Jurkat, Clone E6-1 (cell line): ENCODE data around the gene TUBA3D.
"Not testable (repeated sequence)": the region's sequence is repeated elsewhere in the genome, so short reads cannot be mapped to it uniquely, and the experiment has no call there.

Experiments
- DNase-seq: peaks from one replicate; pipeline ENCODE4 v3.0.0-alpha.2; 2011; ENCODE audit warnings: low read depth, low spot score
- H3K4me3 ChIP-seq: 2 replicates; pipeline ENCODE4 v1.5.1; 2011; ENCODE audit warnings: mild to moderate bottlenecking, low read length, control low read depth, moderate library complexity

The TUBA3D gene

DNA sequence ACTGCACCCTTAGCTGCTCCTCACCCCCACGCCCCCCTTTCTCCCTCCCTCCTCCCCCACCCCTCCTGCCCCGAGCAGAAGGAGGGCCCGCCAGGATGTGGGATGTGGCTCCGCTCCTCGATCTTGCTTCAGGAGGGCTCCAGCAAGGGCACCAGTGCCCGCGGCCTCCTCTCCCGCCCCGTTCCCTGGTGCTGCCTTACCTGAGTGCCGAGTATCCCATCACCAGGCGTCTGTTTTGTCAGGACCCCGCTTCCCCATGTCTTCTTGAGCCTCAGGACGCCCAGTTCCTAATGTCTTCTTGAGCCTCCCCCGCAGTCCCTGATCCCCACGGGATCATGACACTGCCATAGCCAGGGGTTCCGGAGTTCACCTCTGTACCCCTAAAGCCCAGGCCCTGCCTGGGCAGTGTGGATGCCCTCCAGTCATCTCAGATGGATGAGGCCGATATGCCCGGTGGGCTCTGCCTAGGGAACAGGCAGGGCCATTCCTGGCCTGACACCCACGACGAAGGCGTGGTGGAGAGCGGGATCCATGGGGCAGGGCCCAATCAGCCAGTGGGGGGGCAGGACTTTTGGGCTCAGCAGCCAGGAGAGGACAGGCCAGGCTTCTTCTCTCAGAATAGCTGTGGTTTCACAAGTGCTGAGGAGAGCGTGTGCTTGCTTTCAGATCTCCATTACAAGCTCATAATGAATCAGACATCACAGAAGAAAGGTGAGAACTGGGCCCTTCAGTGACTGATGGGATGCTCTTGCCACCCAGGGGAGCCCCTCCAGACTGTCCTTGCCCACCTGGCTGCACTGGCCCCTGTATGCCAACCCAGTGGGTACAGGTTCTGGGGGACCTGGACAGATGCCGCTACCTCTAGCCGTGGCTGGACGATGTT, 53.3 kb downstream of the TUBA3D start:
- peak; percentile 39 for DNase-seq
- H3K4me3 ChIP-seq = peak overlapping the region; percentile 55

DNA sequence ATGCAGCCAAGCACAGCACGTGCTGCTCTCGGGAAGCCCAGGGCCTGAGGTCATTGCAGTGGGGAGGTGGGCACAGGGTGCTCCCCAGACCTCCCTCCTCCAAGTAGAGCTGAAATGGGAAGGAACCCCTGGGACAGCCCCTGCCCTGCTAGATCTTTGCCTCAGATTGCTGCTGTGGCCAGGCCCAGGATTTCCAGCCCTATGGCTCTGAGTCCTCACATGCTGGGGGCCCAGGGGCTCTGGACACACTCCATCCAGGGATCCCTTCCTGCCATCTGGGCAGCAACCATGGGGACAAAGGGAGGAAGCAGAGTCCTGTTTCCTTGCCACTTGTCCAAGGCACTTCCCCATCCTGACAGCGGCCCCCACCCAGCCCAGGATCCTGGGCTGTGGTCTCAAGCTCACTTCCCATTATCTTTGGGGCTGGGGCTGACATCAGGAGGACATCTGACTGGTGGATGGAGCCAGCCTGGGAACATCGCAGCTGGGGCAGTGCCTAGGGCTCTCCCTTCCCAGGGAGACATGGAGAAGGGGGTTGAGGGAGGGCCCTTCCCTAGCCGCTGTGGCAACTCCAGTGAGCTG, 54.0 kb downstream of the TUBA3D start:
- not testable (repeated sequence) for H3K4me3 ChIP-seq, DNase-seq

DNA sequence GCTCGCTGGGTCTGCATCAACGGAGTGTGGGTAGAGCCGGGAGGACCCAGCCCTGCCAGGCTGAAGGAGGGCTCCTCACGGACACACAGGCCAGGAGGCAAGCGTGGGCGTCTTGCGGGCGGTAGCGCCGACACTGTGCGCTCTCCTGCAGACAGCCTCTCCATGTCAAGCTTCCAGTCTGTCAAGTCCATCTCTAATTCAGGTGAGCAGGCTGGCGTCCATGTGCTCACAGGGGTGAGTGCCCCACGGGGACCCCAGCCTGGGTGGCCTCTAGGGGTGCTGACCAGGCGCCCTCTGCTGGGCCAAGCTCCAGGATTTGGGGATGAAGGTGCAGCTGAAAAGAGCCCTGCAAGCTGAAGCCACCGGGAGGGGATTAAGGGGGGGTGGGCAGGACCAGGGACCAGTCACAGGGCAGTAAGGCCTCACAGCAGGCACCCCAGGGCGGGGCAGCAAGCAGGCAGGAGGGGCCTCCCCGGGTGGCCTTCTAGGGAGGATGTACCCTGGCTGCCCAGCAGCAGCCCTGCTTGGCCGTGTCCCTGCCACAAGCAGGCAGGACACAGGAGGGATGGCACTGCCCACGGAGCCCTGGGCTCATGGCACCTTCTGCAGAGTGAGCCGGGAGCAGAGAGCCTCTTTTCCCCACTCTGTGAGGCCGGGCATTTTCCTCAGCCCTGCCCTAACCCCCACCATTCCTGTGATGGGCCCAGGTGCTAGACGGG, 54.9 kb downstream of the TUBA3D start:
- not testable (repeated sequence) for DNase-seq, H3K4me3 ChIP-seq

DNA sequence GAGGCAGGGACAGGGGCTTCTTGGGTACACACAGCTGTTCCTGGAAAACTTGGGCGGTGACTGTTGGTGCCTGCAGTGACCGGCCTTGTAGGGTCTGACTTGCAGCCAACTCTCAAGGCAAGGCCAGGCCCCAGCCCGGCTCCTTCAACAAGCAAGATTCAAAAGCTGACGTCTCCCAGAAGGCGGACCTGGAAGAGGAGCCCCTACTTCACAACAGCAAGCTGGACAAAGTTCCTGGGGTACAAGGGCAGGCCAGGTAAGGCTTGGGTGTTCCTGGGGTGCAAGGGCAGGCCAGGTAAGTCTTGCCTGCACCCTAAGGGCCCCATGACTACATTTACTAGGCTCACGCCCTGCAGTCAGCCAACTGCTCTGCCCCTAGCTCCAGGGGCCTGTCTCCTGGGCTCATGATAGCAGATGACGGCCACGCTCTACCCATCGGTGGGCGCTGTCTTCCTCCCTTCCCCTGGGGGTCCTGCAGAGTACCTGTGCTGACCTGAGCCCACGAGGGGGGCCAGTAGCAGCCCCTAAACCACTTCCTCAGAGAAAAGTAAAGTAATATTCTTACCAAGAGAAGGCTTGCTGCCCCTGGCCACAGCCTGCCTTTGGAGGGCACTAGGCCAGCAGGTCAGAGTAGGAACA, 55.7 kb downstream of the TUBA3D start:
- not testable (repeated sequence) for DNase-seq

More for the DNA sequence above, 55.7 kb downstream of the TUBA3D start:
- not testable (repeated sequence) for H3K4me3 ChIP-seq
